Measurements from ENCODE around the gene ALKBH3.

Gene ALKBH3

DNA sequence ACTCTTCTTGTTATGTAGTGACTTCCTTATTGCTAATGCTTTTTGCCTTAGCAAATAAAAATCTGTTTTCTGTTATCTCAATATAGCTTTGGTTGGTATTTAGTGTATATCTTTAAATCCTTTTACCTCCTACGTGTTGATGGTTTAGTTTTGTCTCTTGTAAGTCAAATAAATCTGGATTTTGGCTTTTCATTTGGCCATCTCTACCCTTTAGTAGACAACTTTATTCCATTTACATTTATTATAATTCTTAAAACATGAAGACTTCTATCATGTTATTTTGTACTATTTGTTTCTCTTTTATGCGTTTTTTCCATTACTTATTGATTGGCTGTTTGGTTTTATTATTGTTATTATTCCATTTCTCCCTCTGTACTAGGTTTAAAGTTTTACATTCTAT, 19.5 kb upstream of the ALKBH3 start:
- TF ChIP-seq, protein P1, sequence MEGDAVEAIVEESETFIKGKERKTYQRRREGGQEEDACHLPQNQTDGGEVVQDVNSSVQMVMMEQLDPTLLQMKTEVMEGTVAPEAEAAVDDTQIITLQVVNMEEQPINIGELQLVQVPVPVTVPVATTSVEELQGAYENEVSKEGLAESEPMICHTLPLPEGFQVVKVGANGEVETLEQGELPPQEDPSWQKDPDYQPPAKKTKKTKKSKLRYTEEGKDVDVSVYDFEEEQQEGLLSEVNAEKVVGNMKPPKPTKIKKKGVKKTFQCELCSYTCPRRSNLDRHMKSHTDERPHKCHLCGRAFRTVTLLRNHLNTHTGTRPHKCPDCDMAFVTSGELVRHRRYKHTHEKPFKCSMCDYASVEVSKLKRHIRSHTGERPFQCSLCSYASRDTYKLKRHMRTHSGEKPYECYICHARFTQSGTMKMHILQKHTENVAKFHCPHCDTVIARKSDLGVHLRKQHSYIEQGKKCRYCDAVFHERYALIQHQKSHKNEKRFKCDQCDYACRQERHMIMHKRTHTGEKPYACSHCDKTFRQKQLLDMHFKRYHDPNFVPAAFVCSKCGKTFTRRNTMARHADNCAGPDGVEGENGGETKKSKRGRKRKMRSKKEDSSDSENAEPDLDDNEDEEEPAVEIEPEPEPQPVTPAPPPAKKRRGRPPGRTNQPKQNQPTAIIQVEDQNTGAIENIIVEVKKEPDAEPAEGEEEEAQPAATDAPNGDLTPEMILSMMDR (conservative IDR thresholded peaks at IDR 0.05; ENCODE audit: low read depth), result no peak
- ChIA-PET POLR2A (ENCODE audit: low non-redundant PET) (no interaction called here), CTCF (no interaction called here)
- DNase-seq (ENCODE audit: low spot score), result no peak
- no peak overlapping the region for H3K27ac ChIP-seq

DNA sequence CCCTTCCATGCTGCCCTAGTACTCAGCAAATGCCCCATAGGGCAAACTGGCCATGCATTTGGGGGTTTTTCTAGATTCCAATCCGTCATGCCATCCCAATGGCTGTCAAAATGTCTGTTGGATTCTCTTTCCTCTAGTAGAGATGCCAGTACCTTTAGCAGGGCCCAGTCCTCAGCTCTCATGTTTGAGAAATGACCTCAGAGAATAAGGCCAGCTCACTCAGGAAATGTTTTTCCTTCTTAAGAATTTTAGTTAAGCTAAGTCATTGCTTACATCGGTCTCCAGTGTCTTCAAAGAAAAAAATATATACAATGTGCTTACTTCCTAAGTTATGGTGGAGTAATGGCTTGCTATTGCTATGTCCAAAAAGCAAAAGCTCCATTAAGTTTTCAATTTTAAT, 14.1 kb upstream of the ALKBH3 start:
- CTCF ChIA-PET, result interaction anchor here (0.5 kb wide), 1 partner anchor 136 kb away, joined by 3 read pairs; no protein-coding TSS in a partner anchor
- no peak for DNase-seq (ENCODE audit: low spot score)

DNA sequence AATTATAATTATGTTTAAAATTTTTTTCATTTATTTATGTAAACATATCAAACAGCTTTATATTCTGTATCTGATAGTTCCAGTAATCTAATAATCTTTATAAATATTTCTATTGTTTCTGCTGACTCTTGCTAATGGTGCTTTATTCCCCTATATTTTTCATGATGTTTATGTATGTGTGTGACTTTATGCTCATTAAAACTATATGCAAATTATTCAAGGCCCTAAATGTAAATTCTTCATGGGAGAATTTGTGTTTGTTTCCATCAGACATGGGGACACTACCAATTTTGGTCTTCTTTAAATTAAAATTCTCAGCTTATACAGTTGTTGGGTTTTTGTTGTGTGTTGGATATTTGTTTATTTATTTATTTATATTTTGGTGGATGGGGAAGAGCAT, 13.7 kb upstream of the ALKBH3 start:
- POLR2A ChIA-PET (ENCODE audit: low non-redundant PET), result no interaction called here
- no peak for DNase-seq (ENCODE audit: low spot score)
- H3K27ac ChIP-seq, result no peak overlapping the region
- TF ChIP-seq, protein P1 (conservative IDR thresholded peaks at IDR 0.05; ENCODE audit: low read depth), result no peak
- CTCF ChIA-PET, result interaction anchor here (0.5 kb wide), 2 partner anchors 60 to 135 kb away, joined by 3 read pairs; no protein-coding TSS in a partner anchor

More for the DNA sequence above, 14.1 kb upstream of the ALKBH3 start:
- POLR2A ChIA-PET (ENCODE audit: low non-redundant PET), result no interaction called here
- TF ChIP-seq, protein P1 (conservative IDR thresholded peaks at IDR 0.05; ENCODE audit: low read depth), result no peak
- no peak overlapping the region for H3K27ac ChIP-seq

DNA sequence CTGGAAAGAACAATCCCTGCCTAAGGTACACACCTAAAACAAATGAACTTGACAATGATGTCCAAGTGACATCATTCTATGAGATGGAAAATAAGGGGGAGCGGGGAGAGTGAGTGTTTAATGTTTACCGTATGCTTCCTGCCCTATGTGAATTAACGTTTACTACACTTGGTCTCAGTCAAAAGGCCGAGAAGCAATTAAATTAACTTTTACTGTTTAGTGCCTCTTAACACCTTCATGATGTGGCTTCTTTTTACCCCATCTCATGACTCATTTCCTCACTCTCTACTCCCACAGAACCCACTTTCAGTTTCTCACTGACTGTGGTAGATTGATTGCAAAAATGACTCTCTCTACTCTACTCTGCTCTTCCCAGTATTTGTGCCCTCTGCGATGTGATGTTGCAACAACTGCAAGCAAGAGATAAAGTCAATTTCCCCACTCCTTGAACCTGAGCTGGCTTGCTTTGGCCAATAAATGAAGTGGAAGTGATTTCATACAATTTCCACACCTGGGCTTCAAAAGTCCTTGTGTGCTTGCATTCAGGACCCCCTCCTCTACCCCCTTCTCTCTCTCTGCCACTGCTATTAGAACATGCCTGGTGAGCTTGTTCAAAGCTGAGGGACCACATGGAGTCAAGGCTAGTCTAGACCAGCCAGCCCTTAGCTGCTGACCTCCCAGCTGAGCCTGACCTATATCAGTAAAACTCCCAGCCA, 11.6 kb upstream of the ALKBH3 start:
- peak; percentile 75 for DNase-seq (ENCODE audit: low spot score)
- H3K27ac ChIP-seq, result peak overlapping the region; percentile 46
- ChIA-PET POLR2A (ENCODE audit: low non-redundant PET) (no interaction called here), CTCF (interaction anchor here (1.3 kb wide), 1 partner anchor 17 kb away, joined by 3 read pairs; no protein-coding TSS in a partner anchor)
- TF ChIP-seq, protein P1 (conservative IDR thresholded peaks at IDR 0.05; ENCODE audit: low read depth), result no peak

DNA sequence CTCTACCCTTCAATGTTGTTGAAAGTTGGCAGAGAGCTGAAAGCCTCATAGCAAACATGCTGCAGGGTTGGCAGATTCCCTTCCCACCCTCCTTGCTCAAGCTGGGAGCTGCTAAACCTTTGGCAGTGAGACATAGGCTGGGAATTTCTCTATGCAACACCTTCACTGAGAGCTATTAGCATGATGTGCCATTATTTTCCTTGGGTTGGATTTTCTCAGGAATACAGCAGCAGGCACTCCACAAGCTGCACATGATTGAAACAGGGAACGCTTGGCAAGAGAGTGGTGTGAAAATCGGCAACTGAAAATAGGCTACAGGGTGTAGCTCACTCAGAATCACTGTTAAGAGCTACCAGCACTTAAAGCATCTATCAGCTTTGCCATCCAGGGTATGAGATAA, 9.6 kb upstream of the ALKBH3 start:
- DNase-seq (ENCODE audit: low spot score), result no peak
- POLR2A ChIA-PET (ENCODE audit: low non-redundant PET), result no interaction called here
- no peak overlapping the region for H3K27ac ChIP-seq
- CTCF ChIA-PET, result no interaction called here
- TF ChIP-seq, protein P1 (conservative IDR thresholded peaks at IDR 0.05; ENCODE audit: low read depth), result no peak

DNA sequence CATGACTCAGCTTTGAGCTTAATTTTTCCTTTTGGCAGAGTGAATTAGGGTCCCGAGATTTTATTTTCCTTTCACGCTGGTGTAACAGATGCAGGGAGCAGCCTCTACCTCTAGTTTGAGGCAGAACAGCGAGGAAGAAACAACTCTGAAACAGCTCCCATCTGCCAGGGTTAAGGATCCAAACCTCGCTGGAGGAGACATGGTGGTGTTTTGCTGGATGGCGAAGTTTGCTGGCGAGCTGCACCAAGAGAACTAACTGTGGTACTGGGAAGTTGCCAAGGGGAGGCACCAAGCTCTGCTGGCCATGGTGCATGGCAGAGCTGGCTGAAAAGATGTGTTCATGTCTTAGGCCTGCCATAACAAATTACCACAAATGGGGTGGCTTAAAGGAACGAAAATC, 7.6 kb upstream of the ALKBH3 start:
- TF ChIP-seq, protein P1 (conservative IDR thresholded peaks at IDR 0.05; ENCODE audit: low read depth), result no peak
- ChIA-PET CTCF (no interaction called here), POLR2A (ENCODE audit: low non-redundant PET) (no interaction called here)
- no peak for DNase-seq (ENCODE audit: low spot score)
- no peak overlapping the region for H3K27ac ChIP-seq
